ENCODE data around the gene RPS3. TPM values are rescaled to one million over a fixed set of nuclear protein-coding genes. Genes with fewer than 3 reads are reported as not detected.

Gene RPS3
- total RNA-seq, 1 donor from 2014 or later = 4,635 TPM

- Mint-ChIP-seq H3K4me3 (no peak overlapping the region), H3K4me1 (peaks cover 12% of the 10 kb centered on the region), H3K27ac (no peak overlapping the region), H3K36me3 (ENCODE audit: low read depth) (peaks cover 7% of the 10 kb centered on the region), H3K9me3 (no peaks in the 10 kb centered on the region), H3K27me3 (peaks cover 32% of the 10 kb centered on the region)
- intact Hi-C loops (cut with micrococcal nuclease) = no loop called here
- DNase-seq (no peak), ATAC-seq (ENCODE audit: low read depth) (no peak)
- ChIA-PET CTCF (no interaction called here), POLR2A (no interaction called here)
- TF ChIP-seq, protein P1, sequence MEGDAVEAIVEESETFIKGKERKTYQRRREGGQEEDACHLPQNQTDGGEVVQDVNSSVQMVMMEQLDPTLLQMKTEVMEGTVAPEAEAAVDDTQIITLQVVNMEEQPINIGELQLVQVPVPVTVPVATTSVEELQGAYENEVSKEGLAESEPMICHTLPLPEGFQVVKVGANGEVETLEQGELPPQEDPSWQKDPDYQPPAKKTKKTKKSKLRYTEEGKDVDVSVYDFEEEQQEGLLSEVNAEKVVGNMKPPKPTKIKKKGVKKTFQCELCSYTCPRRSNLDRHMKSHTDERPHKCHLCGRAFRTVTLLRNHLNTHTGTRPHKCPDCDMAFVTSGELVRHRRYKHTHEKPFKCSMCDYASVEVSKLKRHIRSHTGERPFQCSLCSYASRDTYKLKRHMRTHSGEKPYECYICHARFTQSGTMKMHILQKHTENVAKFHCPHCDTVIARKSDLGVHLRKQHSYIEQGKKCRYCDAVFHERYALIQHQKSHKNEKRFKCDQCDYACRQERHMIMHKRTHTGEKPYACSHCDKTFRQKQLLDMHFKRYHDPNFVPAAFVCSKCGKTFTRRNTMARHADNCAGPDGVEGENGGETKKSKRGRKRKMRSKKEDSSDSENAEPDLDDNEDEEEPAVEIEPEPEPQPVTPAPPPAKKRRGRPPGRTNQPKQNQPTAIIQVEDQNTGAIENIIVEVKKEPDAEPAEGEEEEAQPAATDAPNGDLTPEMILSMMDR (IDR thresholded peaks at IDR 0.05) = no peak
These were observed 34.7 kb downstream of the RPS3 start for GRCh38 chr11:75434051-75434450.

GRCh38 chr11:75434886-75435570 is 35.7 kb downstream of the RPS3 start:
- H3K9me3 Mint-ChIP-seq = no peaks in the 10 kb centered on the region
- TF ChIP-seq, protein P1 (IDR thresholded peaks at IDR 0.05) = no peak
- H3K4me1 Mint-ChIP-seq = peaks cover 8% of the 10 kb centered on the region
- peaks cover 27% of the 10 kb centered on the region for H3K27me3 Mint-ChIP-seq
- ChIA-PET POLR2A (no interaction called here), CTCF (no interaction called here)
- H3K36me3 Mint-ChIP-seq (ENCODE audit: low read depth) = peaks cover 7% of the 10 kb centered on the region
- intact Hi-C loops (cut with micrococcal nuclease) = no loop called here
- H3K27ac Mint-ChIP-seq = no peak overlapping the region
- no peak overlapping the region for H3K4me3 Mint-ChIP-seq
- DNase-seq (no peak), ATAC-seq (ENCODE audit: low read depth) (no peak)

DNA sequence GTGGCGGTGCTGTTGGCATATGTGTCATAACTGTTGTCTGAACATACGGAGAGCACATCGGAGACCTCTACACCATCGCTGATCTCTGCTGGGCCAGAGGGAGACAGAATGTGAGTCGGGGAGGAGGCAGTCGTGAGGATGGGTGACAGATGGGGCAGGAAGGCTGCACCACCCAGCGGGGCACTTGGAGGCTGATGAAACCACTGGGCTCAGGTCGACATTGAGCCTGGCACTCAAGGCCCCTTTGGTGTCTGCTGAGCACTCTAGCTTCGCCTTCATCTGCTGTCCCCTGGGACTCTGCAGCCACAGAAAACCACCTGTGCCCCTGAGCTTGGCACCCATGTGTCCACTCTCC is 36.2 kb downstream of the RPS3 start:
- ChIA-PET CTCF (no interaction called here), POLR2A (no interaction called here)
- Mint-ChIP-seq H3K4me1 (peaks cover 7% of the 10 kb centered on the region), H3K36me3 (ENCODE audit: low read depth) (peaks cover 7% of the 10 kb centered on the region), H3K9me3 (no peaks in the 10 kb centered on the region), H3K27me3 (peaks cover 26% of the 10 kb centered on the region), H3K27ac (no peak overlapping the region), H3K4me3 (no peak overlapping the region)
- TF ChIP-seq, protein P1 (IDR thresholded peaks at IDR 0.05) = no peak
- intact Hi-C loops (cut with micrococcal nuclease) = no loop called here
- DNase-seq = no peak
- no peak for ATAC-seq (ENCODE audit: low read depth)

- Mint-ChIP-seq H3K27ac (no peak overlapping the region), H3K9me3 (no peaks in the 10 kb centered on the region), H3K4me3 (no peak overlapping the region), H3K36me3 (ENCODE audit: low read depth) (peaks cover 7% of the 10 kb centered on the region), H3K27me3 (peaks cover 15% of the 10 kb centered on the region), H3K4me1 (no peaks in the 10 kb centered on the region)
- DNase-seq (no peak), ATAC-seq (ENCODE audit: low read depth) (no peak)
- intact Hi-C loops (cut with micrococcal nuclease) = no loop called here
- POLR2A ChIA-PET = interaction anchor here (0.6 to 0.7 kb wide), 2 partner anchors 179 to 811 kb away, joined by 3 read pairs; no protein-coding TSS in a partner anchor
- TF ChIP-seq, protein P1 (IDR thresholded peaks at IDR 0.05) = no peak
- CTCF ChIA-PET = interaction anchor here (1.3 kb wide), 1 partner anchor 9 kb away, joined by 4 read pairs; no protein-coding TSS in a partner anchor
These were observed 37.5 kb downstream of the RPS3 start for GRCh38 chr11:75436806-75437205.

- Mint-ChIP-seq H3K4me1 (no peaks in the 10 kb centered on the region), H3K27me3 (peaks cover 5% of the 10 kb centered on the region), H3K27ac (no peak overlapping the region), H3K36me3 (ENCODE audit: low read depth) (peaks cover 7% of the 10 kb centered on the region), H3K9me3 (no peaks in the 10 kb centered on the region), H3K4me3 (no peak overlapping the region)
- DNase-seq (no peak), ATAC-seq (ENCODE audit: low read depth) (no peak)
- intact Hi-C loops (cut with micrococcal nuclease) = no loop called here
- ChIA-PET CTCF (no interaction called here), POLR2A (no interaction called here)
- TF ChIP-seq, protein P1 (IDR thresholded peaks at IDR 0.05) = no peak
These were observed 38.8 kb downstream of the RPS3 start for GRCh38 chr11:75437966-75438659.
